ENCODE data around the gene STK17B. TPM values are rescaled to one million over a fixed set of nuclear protein-coding genes. Genes with fewer than 3 reads are reported as not detected.

STK17B gene
- polyA plus RNA-seq, 1 donor (not counting 4 experiments of a cell fraction or from before 2014, with no cell fraction given), result 11.0 TPM

DNA sequence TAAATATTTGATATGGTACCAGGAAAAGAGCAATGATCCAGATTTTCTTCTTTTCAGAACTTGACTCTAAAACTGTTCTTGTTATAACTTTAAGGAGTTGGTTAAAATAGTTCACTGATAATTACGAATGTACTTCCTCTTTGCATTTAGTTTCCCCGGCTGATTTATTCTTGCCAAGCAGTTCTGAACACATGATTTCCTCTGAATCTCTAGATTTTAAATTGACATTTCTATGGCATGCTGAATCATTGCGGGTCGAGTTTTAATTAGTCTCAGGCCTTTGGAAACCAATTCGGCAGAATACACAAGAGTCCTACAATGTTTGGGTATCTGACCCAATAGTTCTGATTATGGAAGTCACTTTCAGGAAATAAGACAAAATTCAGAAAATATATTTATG is 65.4 kb downstream of the STK17B start:
- FAIRE-seq (no peak), DNase-seq (ENCODE audit: low read depth, low spot score) (no peak)
- Histone ChIP-seq H4K20me1 (ENCODE audit: control insufficient read depth, extremely low read depth, insufficient read depth, low read length) (no peaks in the 10 kb centered on the region), H3K27me3 (ENCODE audit: control insufficient read depth, extremely low read depth, insufficient read depth, low read length) (no peaks in the 10 kb centered on the region), H3K27ac (ENCODE audit: control insufficient read depth, insufficient read depth, low read length) (no peak overlapping the region), H3K79me2 (ENCODE audit: control insufficient read depth, insufficient read depth, low read length) (no peaks in the 10 kb centered on the region), H3K9me3 (ENCODE audit: control insufficient read depth, low read depth, low read length) (no peaks in the 10 kb centered on the region), H3K4me2 (ENCODE audit: control insufficient read depth, extremely low read depth, insufficient read depth, low read depth, low read length) (no peak overlapping the region), H3K9ac (ENCODE audit: control insufficient read depth, extremely low read depth, insufficient read depth, low read length) (no peak overlapping the region), H2AFZ (ENCODE audit: control insufficient read depth, low read length) (no peak overlapping the region), H3K36me3 (ENCODE audit: control insufficient read depth in 2 of 2, extremely low read depth in 1 of 2, insufficient read depth in 2 of 2, low read length in 2 of 2) (no peaks in the 10 kb centered on the region), H3K4me3 (ENCODE audit: control insufficient read depth in 2 of 3, extremely low read depth in 1 of 3, insufficient read depth in 2 of 3, low read depth in 1 of 3, low read length in 3 of 3) (no peak overlapping the region), H3K4me1 (ENCODE audit: control insufficient read depth, extremely low read depth, insufficient read depth, low read length) (no peaks in the 10 kb centered on the region), H3K9me1 (ENCODE audit: control insufficient read depth, extremely low read depth, insufficient read depth, low read length) (no peaks in the 10 kb centered on the region)
- no peak for TF ChIP-seq EZH2 (IDR thresholded peaks at IDR 0.05; ENCODE audit: low read length)
- TF ChIP-seq, protein P1, sequence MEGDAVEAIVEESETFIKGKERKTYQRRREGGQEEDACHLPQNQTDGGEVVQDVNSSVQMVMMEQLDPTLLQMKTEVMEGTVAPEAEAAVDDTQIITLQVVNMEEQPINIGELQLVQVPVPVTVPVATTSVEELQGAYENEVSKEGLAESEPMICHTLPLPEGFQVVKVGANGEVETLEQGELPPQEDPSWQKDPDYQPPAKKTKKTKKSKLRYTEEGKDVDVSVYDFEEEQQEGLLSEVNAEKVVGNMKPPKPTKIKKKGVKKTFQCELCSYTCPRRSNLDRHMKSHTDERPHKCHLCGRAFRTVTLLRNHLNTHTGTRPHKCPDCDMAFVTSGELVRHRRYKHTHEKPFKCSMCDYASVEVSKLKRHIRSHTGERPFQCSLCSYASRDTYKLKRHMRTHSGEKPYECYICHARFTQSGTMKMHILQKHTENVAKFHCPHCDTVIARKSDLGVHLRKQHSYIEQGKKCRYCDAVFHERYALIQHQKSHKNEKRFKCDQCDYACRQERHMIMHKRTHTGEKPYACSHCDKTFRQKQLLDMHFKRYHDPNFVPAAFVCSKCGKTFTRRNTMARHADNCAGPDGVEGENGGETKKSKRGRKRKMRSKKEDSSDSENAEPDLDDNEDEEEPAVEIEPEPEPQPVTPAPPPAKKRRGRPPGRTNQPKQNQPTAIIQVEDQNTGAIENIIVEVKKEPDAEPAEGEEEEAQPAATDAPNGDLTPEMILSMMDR (optimal IDR thresholded peaks at IDR 0.05 in 1 of 3, IDR thresholded peaks at IDR 0.05 in 1 of 3, conservative IDR thresholded peaks at IDR 0.05 in 1 of 3; ENCODE audit: extremely low read depth in 1 of 3, insufficient read depth in 2 of 3, low read length in 3 of 3), result no peak
- dilution Hi-C loops (cut with MboI; ENCODE audit: extremely low pct_ligation_motif_present, low sequenced_read_pairs), result no loop called here

DNA sequence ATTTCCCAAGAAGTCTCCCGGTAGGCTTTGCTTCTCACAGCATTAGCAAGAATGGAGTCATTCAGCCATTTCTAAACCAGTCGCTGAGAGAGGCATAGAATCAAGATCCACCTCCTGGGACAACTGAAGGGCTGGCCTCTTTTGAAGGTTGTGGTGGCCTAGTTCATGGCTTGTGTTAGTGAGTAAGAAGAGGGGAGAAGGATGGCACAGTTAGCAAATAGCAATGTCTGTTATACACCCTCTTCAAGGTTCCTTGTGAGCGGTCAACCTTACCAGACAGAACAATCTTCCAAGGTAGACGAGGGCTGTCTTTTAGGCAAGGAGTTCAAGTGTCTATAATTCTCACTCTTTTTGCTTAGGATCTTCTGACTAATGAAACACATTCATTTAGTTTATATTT is 67.3 kb downstream of the STK17B start:
- H3K27ac ChIP-seq (ENCODE audit: control insufficient read depth, insufficient read depth, low read length), result no peak overlapping the region
- H3K9me1 ChIP-seq (ENCODE audit: control insufficient read depth, extremely low read depth, insufficient read depth, low read length), result no peaks in the 10 kb centered on the region
- H2AFZ ChIP-seq (ENCODE audit: control insufficient read depth, low read length), result no peak overlapping the region
- H3K4me1 ChIP-seq (ENCODE audit: control insufficient read depth, extremely low read depth, insufficient read depth, low read length), result no peaks in the 10 kb centered on the region
- FAIRE-seq (no peak), DNase-seq (ENCODE audit: low read depth, low spot score) (no peak)
- no peak overlapping the region for H3K4me3 ChIP-seq (ENCODE audit: control insufficient read depth in 2 of 3, extremely low read depth in 1 of 3, insufficient read depth in 2 of 3, low read depth in 1 of 3, low read length in 3 of 3)
- no peaks in the 10 kb centered on the region for H4K20me1 ChIP-seq (ENCODE audit: control insufficient read depth, extremely low read depth, insufficient read depth, low read length)
- dilution Hi-C loops (cut with MboI; ENCODE audit: extremely low pct_ligation_motif_present, low sequenced_read_pairs), result no loop called here
- no peaks in the 10 kb centered on the region for H3K79me2 ChIP-seq (ENCODE audit: control insufficient read depth, insufficient read depth, low read length)
- H3K9ac ChIP-seq (ENCODE audit: control insufficient read depth, extremely low read depth, insufficient read depth, low read length), result no peak overlapping the region
- TF ChIP-seq, protein P1 (optimal IDR thresholded peaks at IDR 0.05 in 1 of 3, IDR thresholded peaks at IDR 0.05 in 1 of 3, conservative IDR thresholded peaks at IDR 0.05 in 1 of 3; ENCODE audit: extremely low read depth in 1 of 3, insufficient read depth in 2 of 3, low read length in 3 of 3), result no peak
- TF ChIP-seq EZH2 (IDR thresholded peaks at IDR 0.05; ENCODE audit: low read length), result no peak
- no peaks in the 10 kb centered on the region for H3K9me3 ChIP-seq (ENCODE audit: control insufficient read depth, low read depth, low read length)
- H3K27me3 ChIP-seq (ENCODE audit: control insufficient read depth, extremely low read depth, insufficient read depth, low read length), result no peaks in the 10 kb centered on the region
- no peaks in the 10 kb centered on the region for H3K36me3 ChIP-seq (ENCODE audit: control insufficient read depth in 2 of 2, extremely low read depth in 1 of 2, insufficient read depth in 2 of 2, low read length in 2 of 2)
- no peak overlapping the region for H3K4me2 ChIP-seq (ENCODE audit: control insufficient read depth, extremely low read depth, insufficient read depth, low read depth, low read length)

Data from keratinocyte (primary cell).